Naive thymus-derived CD4-positive, alpha-beta T cell (primary cell): ENCODE results near the gene UGP2. TPM values are rescaled to one million over a fixed set of nuclear protein-coding genes. Genes with fewer than 3 reads are reported as not detected.
"Not testable (repeated sequence)": the region's sequence is repeated elsewhere in the genome, so short reads cannot be mapped to it uniquely, and the experiment has no call there.

Source experiments
- ATAC-seq: fragments of 150-1000 bp; cut with Tn5 transposase; 2 replicates; pipeline ENCODE4 v1.10.0; 2021; ENCODE audit warnings: mild to moderate bottlenecking, moderate library complexity
- CTCF ChIA-PET: fragments of 350-600 bp; sonication (Branson Sonifier 250); formaldehyde crosslinking; loops from one replicate; lab custom pipeline; 2021; ENCODE audit warnings: antibody characterized with exemption; lab: Charles Lee
- POLR2A ChIA-PET: fragments of 350-600 bp; sonication (Branson Sonifier 250); formaldehyde crosslinking; loops from one replicate; lab custom pipeline; 2021; ENCODE audit warnings: antibody characterized with exemption, inconsistent platforms; lab: Charles Lee
- DNase-seq, 9 donors: peaks; one replicate each; pipeline versions ENCODE4 v3.0.0 to v3.0.0-alpha.2; 2020 to 2022; ENCODE audit warnings: mixed read lengths in 1 of 9
- H3K27ac ChIP-seq: one replicate; pipeline ENCODE4 v1.7.0; 2013; ENCODE audit warnings: mild to moderate bottlenecking, low read depth, low read length, moderate library complexity
- H3K27me3 ChIP-seq, 2 donors: one replicate each; pipeline ENCODE4 v1.7.0; 2013; ENCODE audit warnings: low read length in 2 of 2, mild to moderate bottlenecking in 2 of 2, moderate library complexity in 2 of 2; ENCODE audit not compliant: control insufficient read depth in 2 of 2, insufficient read depth in 2 of 2
- H3K36me3 ChIP-seq, 3 experiments: 1 replicate in 2 of 3; 2 replicates in 1 of 3; pipeline ENCODE4 v1.7.0; 2013; ENCODE audit warnings: low read length in 3 of 3, mild to moderate bottlenecking in 3 of 3, moderate library complexity in 1 of 3; ENCODE audit not compliant: insufficient read depth in 3 of 3, control insufficient read depth in 2 of 3
- H3K4me1 ChIP-seq, 2 donors: one replicate each; pipeline ENCODE4 v1.7.0; 2013; ENCODE audit warnings: low read length in 2 of 2, mild to moderate bottlenecking in 2 of 2, moderate library complexity in 1 of 2; ENCODE audit not compliant: control insufficient read depth in 2 of 2, insufficient read depth in 2 of 2
- H3K4me3 ChIP-seq: 2 replicates; pipeline ENCODE4 v1.7.0; 2013; ENCODE audit warnings: mild to moderate bottlenecking, low read length
- H3K9me3 ChIP-seq, 3 experiments: 1 replicate in 2 of 3; 2 replicates in 1 of 3; pipeline ENCODE4 v1.7.0; 2013; ENCODE audit warnings: low read length in 3 of 3; ENCODE audit not compliant: control insufficient read depth in 2 of 3
- H3K27ac Mint-ChIP-seq, 9 donors: one replicate each; pipeline ENCODE4 v1.8.0; 2020 to 2022; ENCODE audit warnings: mixed read lengths in 9 of 9, mild to moderate bottlenecking in 8 of 9, moderate library complexity in 5 of 9, inconsistent platforms in 2 of 9
- H3K27me3 Mint-ChIP-seq, 5 donors: one replicate each; pipeline ENCODE4 v1.8.0; 2021 to 2022; ENCODE audit warnings: mixed read lengths in 5 of 5, mild to moderate bottlenecking in 1 of 5
- H3K36me3 Mint-ChIP-seq, 5 donors: one replicate each; pipeline ENCODE4 v1.8.0; 2020 to 2022; ENCODE audit warnings: mixed read lengths in 5 of 5, mild to moderate bottlenecking in 3 of 5, inconsistent platforms in 1 of 5
- H3K4me1 Mint-ChIP-seq, 7 donors: one replicate each; pipeline ENCODE4 v1.8.0; 2020 to 2022; ENCODE audit warnings: mixed read lengths in 7 of 7, mild to moderate bottlenecking in 3 of 7, inconsistent platforms in 1 of 7
- H3K4me3 Mint-ChIP-seq, 10 donors: one replicate each; pipeline ENCODE4 v1.8.0; 2020 to 2022; ENCODE audit warnings: mild to moderate bottlenecking in 10 of 10, mixed read lengths in 10 of 10, moderate library complexity in 6 of 10, inconsistent platforms in 2 of 10
- H3K9me3 Mint-ChIP-seq, 11 donors: one replicate each; pipeline ENCODE4 v1.8.0; 2020 to 2022; ENCODE audit warnings: mixed read lengths in 11 of 11, mild to moderate bottlenecking in 4 of 11, inconsistent platforms in 1 of 11, moderate library complexity in 1 of 11
- intact Hi-C, 2 donors: fragments of 100-400 bp; cut with micrococcal nuclease; formaldehyde crosslinking; loops; one replicate each; pipeline ENCODE4 v1.15.1; 2023
- polyA plus RNA-seq, 2 donors: library from polyadenylated mRNA; unstranded; fragments of 300-500 nt; fragmentation: Illumina TruSeq; gene quantifications; one replicate each; pipeline ENCODE4 v1.2.3, GENCODE V29; 2021
- total RNA-seq, 6 experiments: library from RNA in 5 of 6; stranded (reverse) in 5 of 6; gene quantifications; 1 replicate in 5 of 6; 2 replicates in 1 of 6; pipeline ENCODE4 v1.2.3 and lab custom pipeline; 2021 to 2026

The UGP2 gene
- total and polyA plus RNA-seq, 7 experiments from 2014 or later: 69.5 to 135 (median 101) TPM

DNA sequence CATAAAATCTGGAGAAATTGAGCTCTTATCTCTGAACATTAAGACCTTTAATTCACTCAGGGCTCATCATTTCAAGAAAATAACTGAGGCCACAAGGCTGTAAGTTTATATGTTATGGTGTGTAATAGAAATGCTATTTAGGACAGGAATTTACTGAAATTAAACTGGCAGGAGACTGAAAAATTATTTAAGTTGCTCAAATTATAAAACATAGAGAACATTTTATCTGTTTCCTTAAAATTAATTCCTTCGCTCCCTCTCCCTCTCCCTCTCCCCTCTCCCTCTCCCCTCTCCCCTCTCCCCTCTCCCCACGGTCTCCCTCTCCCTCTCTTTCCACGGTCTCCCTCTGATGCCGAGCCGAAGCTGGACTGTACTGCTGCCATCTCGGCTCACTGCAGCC is 33.7 kb upstream of the UGP2 start:
- H3K4me1 Mint-ChIP-seq, H3K4me3 ChIP-seq, intact Hi-C loops, CTCF ChIA-PET, H3K27me3 Mint-ChIP-seq, H3K4me3 Mint-ChIP-seq, H3K27me3 ChIP-seq, POLR2A ChIA-PET, H3K4me1 ChIP-seq, H3K9me3 ChIP-seq, ATAC-seq, H3K27ac ChIP-seq, H3K36me3 ChIP-seq, DNase-seq, H3K27ac Mint-ChIP-seq, H3K36me3 Mint-ChIP-seq: not testable (repeated sequence)
- H3K9me3 Mint-ChIP-seq: peaks cover 0 to 14% (median 2%) of the 10 kb centered on the region in 11 donors

DNA sequence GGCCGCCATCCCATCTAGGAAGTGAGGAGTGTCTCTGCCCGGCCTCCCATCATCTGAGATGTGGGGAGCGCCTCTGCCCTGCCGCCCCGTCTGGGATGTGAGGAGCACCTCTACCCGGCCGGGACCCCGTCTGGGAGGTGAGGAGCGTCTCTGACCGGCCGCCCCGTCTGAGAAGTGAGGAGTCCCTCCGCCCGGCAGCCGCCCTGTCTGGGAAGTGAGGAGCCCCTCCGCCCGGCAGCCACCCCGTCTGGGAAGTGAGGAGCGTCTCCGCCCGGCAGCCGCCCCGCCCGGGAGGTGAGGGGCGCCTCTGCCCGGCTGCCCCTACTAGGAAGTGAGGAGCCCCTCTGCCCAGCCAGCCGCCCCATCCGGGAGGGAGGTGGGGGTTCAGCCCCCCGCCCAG is 32.8 kb upstream of the UGP2 start:
- H3K4me3 ChIP-seq, H3K36me3 ChIP-seq, H3K4me3 Mint-ChIP-seq, H3K9me3 ChIP-seq, CTCF ChIA-PET, DNase-seq, intact Hi-C loops, H3K36me3 Mint-ChIP-seq, H3K4me1 Mint-ChIP-seq, H3K27ac ChIP-seq, H3K27ac Mint-ChIP-seq, H3K4me1 ChIP-seq, ATAC-seq, H3K27me3 Mint-ChIP-seq, POLR2A ChIA-PET, H3K27me3 ChIP-seq: not testable (repeated sequence)
- peaks cover 0 to 14% (median 2%) of the 10 kb centered on the region in 11 donors for H3K9me3 Mint-ChIP-seq

DNA sequence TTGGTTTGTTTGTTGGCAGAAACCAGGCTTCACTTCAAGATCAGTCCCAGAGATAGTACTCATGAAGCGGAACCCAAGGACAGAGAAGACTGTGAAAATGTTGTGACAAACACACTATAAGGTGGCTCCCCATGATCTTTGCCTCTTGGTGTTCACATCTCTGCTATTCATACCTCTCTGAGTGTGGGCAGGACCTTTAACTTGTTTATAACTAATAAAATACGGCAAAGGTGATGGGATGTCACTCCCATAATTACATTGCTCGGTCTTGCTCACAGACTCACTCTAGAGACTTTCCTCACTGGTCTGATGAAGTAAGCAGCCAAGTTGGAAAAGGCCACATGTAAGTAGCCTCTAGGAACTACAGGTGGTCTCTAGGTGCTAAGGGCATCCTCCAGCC is 30.6 kb upstream of the UGP2 start:
- Histone ChIP-seq H3K4me3 (no peak overlapping the region), H3K27me3 (no peaks in the 10 kb centered on the region), H3K4me1 (no peaks in the 10 kb centered on the region), H3K9me3 (no peaks in the 10 kb centered on the region), H3K27ac (no peak overlapping the region), H3K36me3 (no peaks in the 10 kb centered on the region)
- DNase-seq (no peak), ATAC-seq (no peak)
- intact Hi-C loops: no loop called here
- H3K27me3 Mint-ChIP-seq: peaks cover 0 to 12% (median 0%) of the 10 kb centered on the region in 5 donors
- H3K27ac Mint-ChIP-seq: no peak overlapping the region
- no peak overlapping the region for H3K4me3 Mint-ChIP-seq
- H3K4me1 Mint-ChIP-seq: no peaks in the 10 kb centered on the region
- POLR2A ChIA-PET: no interaction called here
- CTCF ChIA-PET: no interaction called here
- H3K9me3 Mint-ChIP-seq: peaks cover 0 to 11% (median 2%) of the 10 kb centered on the region in 11 donors
- H3K36me3 Mint-ChIP-seq: peaks cover 0 to 3% (median 0%) of the 10 kb centered on the region in 5 donors

DNA sequence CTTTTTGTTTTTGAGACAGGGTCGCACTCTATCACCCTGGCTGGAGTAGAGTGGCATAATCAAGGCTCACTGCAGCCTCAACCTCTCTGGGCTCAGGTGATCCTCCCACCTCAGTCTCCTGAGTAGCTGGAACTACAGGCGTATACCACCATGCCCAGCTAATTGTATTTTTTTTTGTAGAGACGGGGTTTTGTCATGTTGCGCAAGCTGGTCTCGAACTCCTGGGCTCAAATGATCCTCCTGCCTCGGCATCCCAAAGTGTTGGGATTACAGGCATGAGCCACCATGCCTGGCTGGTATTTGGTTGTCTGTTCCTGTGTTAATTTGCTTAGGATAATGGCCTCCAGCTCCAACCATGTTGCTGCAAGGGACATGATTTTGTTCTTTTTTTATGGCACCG is 29.8 kb upstream of the UGP2 start:
- H3K36me3 ChIP-seq, intact Hi-C loops, H3K27ac Mint-ChIP-seq, POLR2A ChIA-PET, ATAC-seq, H3K36me3 Mint-ChIP-seq, H3K4me3 ChIP-seq, H3K9me3 Mint-ChIP-seq, H3K9me3 ChIP-seq, CTCF ChIA-PET, H3K27me3 ChIP-seq, H3K27ac ChIP-seq, DNase-seq, H3K4me3 Mint-ChIP-seq, H3K4me1 Mint-ChIP-seq, H3K4me1 ChIP-seq: not testable (repeated sequence)
- peaks cover 0 to 14% (median 0%) of the 10 kb centered on the region in 5 donors for H3K27me3 Mint-ChIP-seq

DNA sequence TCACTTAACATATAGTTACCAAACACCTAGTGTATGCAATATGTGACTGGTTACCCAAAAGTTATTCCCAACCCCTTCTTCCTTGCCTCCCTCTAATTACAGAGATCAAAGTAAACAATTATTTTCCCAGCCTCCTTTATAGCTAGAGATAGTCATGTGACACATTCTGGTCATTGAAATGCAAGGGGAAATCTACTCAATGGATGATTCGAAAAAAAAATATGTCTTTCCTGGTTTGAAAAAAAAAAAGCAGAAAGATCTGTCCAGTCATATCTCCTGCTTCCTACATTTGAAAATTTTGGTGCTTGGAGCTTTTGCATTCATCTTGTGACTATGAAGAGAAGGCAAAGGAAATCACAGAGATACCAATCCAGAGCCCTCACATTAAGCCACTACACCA is 27.6 kb upstream of the UGP2 start:
- DNase-seq (no peak), ATAC-seq (no peak)
- Mint-ChIP-seq H3K4me3 (no peak overlapping the region), H3K9me3 (no peaks in the 10 kb centered on the region), H3K27me3 (peaks cover 0 to 12% (median 0%) of the 10 kb centered on the region in 5 donors), H3K27ac (no peak overlapping the region), H3K4me1 (no peaks in the 10 kb centered on the region), H3K36me3 (no peaks in the 10 kb centered on the region)
- CTCF ChIA-PET: no interaction called here
- Histone ChIP-seq H3K9me3 (no peaks in the 10 kb centered on the region), H3K27me3 (no peaks in the 10 kb centered on the region), H3K36me3 (no peaks in the 10 kb centered on the region), H3K27ac (no peak overlapping the region), H3K4me1 (no peaks in the 10 kb centered on the region), H3K4me3 (no peak overlapping the region)
- intact Hi-C loops: no loop called here
- POLR2A ChIA-PET: no interaction called here

DNA sequence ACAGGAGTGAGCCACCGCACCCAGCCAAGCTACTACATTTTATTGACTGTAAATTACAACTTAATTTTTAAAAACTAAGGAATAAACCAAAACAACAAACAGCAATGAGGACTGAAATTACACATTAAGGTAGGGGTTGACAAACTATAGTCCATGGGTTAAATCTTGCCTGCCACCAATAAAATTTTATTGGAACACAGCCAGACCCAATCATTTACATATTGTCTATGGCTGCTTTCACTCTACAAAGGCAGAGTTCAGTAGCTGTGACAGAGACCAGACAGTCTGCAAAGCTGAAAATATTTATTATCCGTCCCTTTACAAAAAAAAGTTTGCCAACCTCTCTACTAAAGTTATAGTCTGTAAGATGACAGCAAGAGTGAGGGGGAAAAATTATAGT is 24.3 kb upstream of the UGP2 start:
- no peak overlapping the region for H3K27ac ChIP-seq
- H3K36me3 ChIP-seq: no peaks in the 10 kb centered on the region
- Mint-ChIP-seq H3K36me3 (no peaks in the 10 kb centered on the region), H3K9me3 (no peaks in the 10 kb centered on the region), H3K4me1 (peaks cover 0 to 2% (median 0%) of the 10 kb centered on the region in 7 donors), H3K27me3 (peaks cover 0 to 17% (median 0%) of the 10 kb centered on the region in 5 donors), H3K4me3 (no peak overlapping the region), H3K27ac (no peak overlapping the region)
- DNase-seq (no peak), ATAC-seq (no peak)
- no peaks in the 10 kb centered on the region for H3K4me1 ChIP-seq
- CTCF ChIA-PET: no interaction called here
- H3K9me3 ChIP-seq: no peaks in the 10 kb centered on the region
- no peaks in the 10 kb centered on the region for H3K27me3 ChIP-seq
- no peak overlapping the region for H3K4me3 ChIP-seq
- intact Hi-C loops: no loop called here
- POLR2A ChIA-PET: no interaction called here

DNA sequence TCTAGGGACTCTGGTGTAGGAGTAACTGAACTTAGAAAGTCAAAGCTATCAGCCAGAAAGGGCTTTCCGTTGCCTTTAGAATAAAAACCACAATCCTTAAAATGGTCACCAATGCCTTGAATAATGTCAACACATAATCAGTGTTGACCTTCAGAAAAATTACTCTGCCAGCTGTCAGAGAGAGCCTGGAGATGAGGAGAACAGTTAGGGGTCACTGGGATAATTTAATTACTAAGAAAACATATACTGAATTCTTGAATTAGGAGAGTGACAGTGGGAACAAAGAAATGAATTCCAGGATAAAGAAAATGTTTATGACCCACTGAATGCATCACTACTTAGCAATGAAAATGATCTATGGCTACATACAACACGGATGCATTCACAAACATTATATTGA is 23.4 kb upstream of the UGP2 start:
- peaks cover 0 to 2% (median 0%) of the 10 kb centered on the region in 7 donors for H3K4me1 Mint-ChIP-seq
- Histone ChIP-seq H3K36me3 (no peaks in the 10 kb centered on the region), H3K9me3 (no peaks in the 10 kb centered on the region), H3K27ac (no peak overlapping the region), H3K27me3 (no peaks in the 10 kb centered on the region), H3K4me3 (no peak overlapping the region), H3K4me1 (no peaks in the 10 kb centered on the region)
- H3K36me3 Mint-ChIP-seq: no peaks in the 10 kb centered on the region
- POLR2A ChIA-PET: no interaction called here
- H3K9me3 Mint-ChIP-seq: no peaks in the 10 kb centered on the region
- peak overlapping the region in 1 of 9 donors; percentile 14 for H3K27ac Mint-ChIP-seq
- no peak for DNase-seq
- CTCF ChIA-PET: no interaction called here
- H3K27me3 Mint-ChIP-seq: peaks cover 0 to 17% (median 0%) of the 10 kb centered on the region in 5 donors
- H3K4me3 Mint-ChIP-seq: no peak overlapping the region
- no peak for ATAC-seq
- intact Hi-C loops: no loop called here
